GM23338 (cell line): ENCODE data around the gene LDB1. TPM values are rescaled to one million over a fixed set of nuclear protein-coding genes. Genes with fewer than 3 reads are reported as not detected.

Source experiments
- ATAC-seq: fragments of 200-7000 bp; cut with Tn5 transposase; 3 replicates; pipeline ENCODE4 v1.9.1; 2020
- DNase-seq: peaks from one replicate; pipeline ENCODE4 v3.0.0-alpha.2; 2015; ENCODE audit warnings: low spot score
- H2AFZ ChIP-seq: fragments of 200-600 bp; sonication (generic); 2 replicates; pipeline ENCODE4 v1.8.0; 2016; ENCODE audit warnings: antibody characterized with exemption, mild to moderate bottlenecking, moderate library complexity
- H3F3A ChIP-seq: fragments of 200-600 bp; sonication (generic); replicated peaks from 2 replicates; pipeline ENCODE4 v1.8.0; 2017; ENCODE audit warnings: antibody characterized with exemption, mixed run types, low read depth
- H3K27ac ChIP-seq: fragments of 200-600 bp; sonication (generic); 2 replicates; pipeline ENCODE4 v1.6.1; 2016; ENCODE audit warnings: low read depth
- H3K27me3 ChIP-seq: fragments of 200-600 bp; sonication (generic); 2 replicates; pipeline ENCODE4 v1.8.0; 2016; ENCODE audit warnings: mild to moderate bottlenecking, mixed run types, moderate library complexity; ENCODE audit not compliant: insufficient read depth
- H3K36me3 ChIP-seq: fragments of 200-600 bp; sonication (generic); 2 replicates; pipeline ENCODE4 v1.8.0; 2016; ENCODE audit warnings: mild to moderate bottlenecking; ENCODE audit not compliant: insufficient read depth
- H3K4me1 ChIP-seq: fragments of 200-600 bp; sonication (generic); 2 replicates; pipeline ENCODE4 v1.8.0; 2016; ENCODE audit warnings: mild to moderate bottlenecking, moderate library complexity; ENCODE audit not compliant: insufficient read depth
- H3K4me2 ChIP-seq: fragments of 200-600 bp; sonication (generic); 2 replicates; pipeline ENCODE4 v1.7.1; 2017; ENCODE audit warnings: mixed run types
- H3K4me3 ChIP-seq: fragments of 200-600 bp; sonication (generic); 2 replicates; pipeline ENCODE4 v1.6.1; 2016; ENCODE audit warnings: mixed run types
- H3K79me2 ChIP-seq: fragments of 200-600 bp; sonication (generic); replicated peaks from 2 replicates; pipeline ENCODE4 v1.8.0; 2017; ENCODE audit warnings: mild to moderate bottlenecking; ENCODE audit not compliant: insufficient read depth
- H3K9me2 ChIP-seq: fragments of 200-600 bp; sonication (generic); 2 replicates; pipeline ENCODE4 v1.8.0; 2017; ENCODE audit not compliant: insufficient read depth
- H4K20me1 ChIP-seq: fragments of 200-600 bp; sonication (generic); replicated peaks from 2 replicates; pipeline ENCODE4 v1.8.0; 2017; ENCODE audit warnings: mild to moderate bottlenecking; ENCODE audit not compliant: insufficient read depth
- H3K27ac Mint-ChIP-seq: 2 replicates; pipeline ENCODE4 v1.8.0; 2020; ENCODE audit warnings: inconsistent platforms, mild to moderate bottlenecking, moderate library complexity, mixed read lengths
- H3K27me3 Mint-ChIP-seq: 3 replicates; pipeline ENCODE4 v1.8.0; 2022; ENCODE audit warnings: low read depth, mild to moderate bottlenecking, moderate library complexity, mixed read lengths, inconsistent platforms; ENCODE audit not compliant: insufficient read depth, poor library complexity
- H3K36me3 Mint-ChIP-seq: 3 replicates; pipeline ENCODE4 v1.8.0; 2021; ENCODE audit warnings: low read depth, mild to moderate bottlenecking, inconsistent platforms, moderate library complexity, mixed read lengths
- H3K4me1 Mint-ChIP-seq: 3 replicates; pipeline ENCODE4 v1.8.0; 2020; ENCODE audit warnings: mild to moderate bottlenecking, inconsistent platforms, mixed read lengths
- H3K4me3 Mint-ChIP-seq: 3 replicates; pipeline ENCODE4 v1.8.0; 2021; ENCODE audit warnings: moderate library complexity, mild to moderate bottlenecking, inconsistent platforms, mixed read lengths
- H3K9me3 Mint-ChIP-seq: 3 replicates; pipeline ENCODE4 v1.8.0; 2020; ENCODE audit warnings: moderate library complexity, mild to moderate bottlenecking, inconsistent platforms, mixed read lengths
- CREB1 ChIP-seq: fragments of 250-450 bp; sonication (Bioruptor Pico); IDR thresholded peaks from 2 replicates; pipeline ENCODE4 v1.5.0; 2020; ENCODE audit warnings: low read depth, mild to moderate bottlenecking, moderate library complexity
- EZH2 ChIP-seq: fragments of 200-600 bp; sonication (generic); IDR thresholded peaks from one replicate; pipeline ENCODE4 v1.8.0; 2017; ENCODE audit warnings: antibody characterized with exemption, mild to moderate bottlenecking, low read depth; ENCODE audit not compliant: unreplicated experiment
- NANOG ChIP-seq: IDR thresholded peaks from 2 replicates; pipeline ENCODE4 v1.6.1; 2016; ENCODE audit warnings: antibody characterized with exemption, borderline replicate concordance
- ZNF114 ChIP-seq: fragments of 250-450 bp; sonication (Bioruptor Pico); IDR thresholded peaks from 2 replicates; pipeline ENCODE4 v1.5.0; 2020; ENCODE audit warnings: mild to moderate bottlenecking, moderate library complexity
- ZNF462 ChIP-seq: fragments of 250-450 bp; sonication (Bioruptor Pico); IDR thresholded peaks from 2 replicates; pipeline ENCODE4 v1.5.0; 2020; ENCODE audit warnings: mild to moderate bottlenecking, moderate library complexity
- polyA plus RNA-seq: library from polyadenylated mRNA; unstranded; fragments of >200 nt; fragmentation: Nextera tagmentation; extraction: Ambion mirVana; gene quantifications from 2 replicates; pipeline ENCODE4 v1.2.1, GENCODE V29; 2016
- total RNA-seq: library from RNA; depleted of rRNA; stranded (reverse); fragments of >200 nt; shearing (Covaris generic); gene quantifications from 2 replicates; pipeline ENCODE4 v1.2.3, GENCODE V29; 2014

Gene LDB1
- total and polyA plus RNA-seq, 2 experiments from 2014 or later, result 16.3 to 69.3 TPM

GRCh38 chr10:102067091-102067916, 52.9 kb downstream of the LDB1 start (continued):
- TF ChIP-seq ZNF462 (no peak), ZNF114 (CRISPR knock-in tag) (no peak)

- H3K4me2 ChIP-seq, result peak overlapping the region; percentile 80
- peak overlapping the region; percentile 82 for H3K4me3 Mint-ChIP-seq
- no peak overlapping the region for H3K27ac Mint-ChIP-seq
- H2AFZ ChIP-seq, result no peak overlapping the region
- DNase-seq (no peak), ATAC-seq (no peak)
- no peak overlapping the region for H3K27ac ChIP-seq
- H3K4me1 ChIP-seq, result peaks cover 4% of the 10 kb centered on the region; the same call in 1 of the 2 replicates
- H3K4me3 ChIP-seq, result peak overlapping the region; percentile 90
- H3K79me2 ChIP-seq, result no peaks in the 10 kb centered on the region; the same call in 1 of the 2 replicates
- H3K9me2 ChIP-seq, result no peaks in the 10 kb centered on the region
- no peaks in the 10 kb centered on the region for H3K27me3 ChIP-seq
- H3K27me3 Mint-ChIP-seq, result no peaks in the 10 kb centered on the region
- peaks cover 10% of the 10 kb centered on the region; the same call in 1 of the 2 replicates for H3F3A ChIP-seq
- H4K20me1 ChIP-seq, result no peaks in the 10 kb centered on the region
- no peaks in the 10 kb centered on the region for H3K9me3 Mint-ChIP-seq
- peaks cover 14% of the 10 kb centered on the region; the same call in 2 of the 3 replicates for H3K4me1 Mint-ChIP-seq
- H3K36me3 ChIP-seq, result no peaks in the 10 kb centered on the region
- H3K36me3 Mint-ChIP-seq, result no peaks in the 10 kb centered on the region
- TF ChIP-seq ZNF462, result no peak
- no peak for TF ChIP-seq EZH2
- TF ChIP-seq CREB1 (CRISPR knock-in tag), result no peak
- no peak for TF ChIP-seq NANOG
Measured at GRCh38 chr10:102066399-102067088, 53.6 kb downstream of the LDB1 start.
